Type B pancreatic cell (in vitro differentiated cells): ENCODE data around the gene TRIM72. TPM values are rescaled to one million over a fixed set of nuclear protein-coding genes. Genes with fewer than 3 reads are reported as not detected.
A peak's percentile ranks its signal among the peaks of the same experiment; 100 is the strongest.

ENCODE experiments used
- DNase-seq: peaks from one replicate; pipeline ENCODE4 v3.0.0; 2021; ENCODE audit warnings: mixed read lengths; ENCODE audit not compliant: unreplicated experiment; ENCODE audit errors: extremely low spot score
- H3K27ac Mint-ChIP-seq: 2 replicates; pipeline ENCODE4 v1.8.0; 2021; ENCODE audit warnings: mild to moderate bottlenecking, mixed read lengths
- H3K27me3 Mint-ChIP-seq: 2 replicates; pipeline ENCODE4 v1.8.0; 2021; ENCODE audit warnings: mixed read lengths
- H3K36me3 Mint-ChIP-seq: 2 replicates; pipeline ENCODE4 v1.8.0; 2021; ENCODE audit warnings: mixed read lengths
- H3K4me1 Mint-ChIP-seq: one replicate; pipeline ENCODE4 v1.8.0; 2021; ENCODE audit warnings: mixed read lengths; ENCODE audit not compliant: unreplicated experiment
- H3K4me3 Mint-ChIP-seq: 2 replicates; pipeline ENCODE4 v1.8.0; 2021; ENCODE audit warnings: mild to moderate bottlenecking, mixed read lengths
- H3K9me3 Mint-ChIP-seq: 2 replicates; pipeline ENCODE4 v1.8.0; 2021; ENCODE audit warnings: mixed read lengths
- total RNA-seq: library from RNA; stranded (reverse); gene quantifications from 2 replicates; pipeline ENCODE4 v1.2.1, GENCODE V29; 2021; ENCODE audit warnings: low replicate concordance
- TF ChIP-seq, protein P1 (sequence below): fragments of 200-600 bp; sonication (generic); conservative IDR thresholded peaks from 2 replicates; pipeline ENCODE4 v1.5.0; 2021; ENCODE audit warnings: antibody characterized with exemption, mild to moderate bottlenecking

TRIM72 gene
- total RNA-seq, 1 donor from 2014 or later = not detected

DNA sequence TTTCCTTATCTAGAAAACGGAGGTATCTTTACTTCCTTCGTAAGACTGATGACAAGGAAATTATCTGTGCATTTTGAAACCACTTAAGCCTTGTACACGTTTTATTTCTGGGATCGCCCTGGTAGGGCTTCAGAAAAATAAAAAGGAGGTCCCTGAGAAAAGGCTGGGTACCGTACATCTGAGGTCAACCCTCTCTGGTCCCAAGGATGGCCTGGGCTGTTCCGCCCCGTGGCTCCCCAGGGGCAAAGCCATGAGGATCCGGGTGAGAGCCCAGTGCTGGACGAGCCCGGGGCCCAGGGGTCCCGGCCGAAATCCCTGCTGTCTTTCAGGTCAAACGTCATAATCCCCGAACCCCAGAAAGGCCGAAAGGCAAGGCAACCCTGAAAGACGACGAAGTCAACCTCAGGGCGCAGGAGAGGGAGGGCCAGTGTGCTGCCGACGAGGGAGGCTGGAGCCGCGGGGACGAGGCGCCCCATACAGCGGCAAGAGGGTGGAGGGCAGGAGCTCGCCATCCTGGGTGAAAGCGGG, 34.6 kb upstream of the TRIM72 start:
- no peaks in the 10 kb centered on the region for H3K9me3 Mint-ChIP-seq
- H3K4me3 Mint-ChIP-seq = peak overlapping the region; percentile 95
- DNase-seq = no peak
- peaks cover 3% of the 10 kb centered on the region for H3K27me3 Mint-ChIP-seq
- H3K36me3 Mint-ChIP-seq = peaks cover 27% of the 10 kb centered on the region
- TF ChIP-seq, protein P1, sequence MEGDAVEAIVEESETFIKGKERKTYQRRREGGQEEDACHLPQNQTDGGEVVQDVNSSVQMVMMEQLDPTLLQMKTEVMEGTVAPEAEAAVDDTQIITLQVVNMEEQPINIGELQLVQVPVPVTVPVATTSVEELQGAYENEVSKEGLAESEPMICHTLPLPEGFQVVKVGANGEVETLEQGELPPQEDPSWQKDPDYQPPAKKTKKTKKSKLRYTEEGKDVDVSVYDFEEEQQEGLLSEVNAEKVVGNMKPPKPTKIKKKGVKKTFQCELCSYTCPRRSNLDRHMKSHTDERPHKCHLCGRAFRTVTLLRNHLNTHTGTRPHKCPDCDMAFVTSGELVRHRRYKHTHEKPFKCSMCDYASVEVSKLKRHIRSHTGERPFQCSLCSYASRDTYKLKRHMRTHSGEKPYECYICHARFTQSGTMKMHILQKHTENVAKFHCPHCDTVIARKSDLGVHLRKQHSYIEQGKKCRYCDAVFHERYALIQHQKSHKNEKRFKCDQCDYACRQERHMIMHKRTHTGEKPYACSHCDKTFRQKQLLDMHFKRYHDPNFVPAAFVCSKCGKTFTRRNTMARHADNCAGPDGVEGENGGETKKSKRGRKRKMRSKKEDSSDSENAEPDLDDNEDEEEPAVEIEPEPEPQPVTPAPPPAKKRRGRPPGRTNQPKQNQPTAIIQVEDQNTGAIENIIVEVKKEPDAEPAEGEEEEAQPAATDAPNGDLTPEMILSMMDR = no peak
- peak overlapping the region; percentile 100 for H3K27ac Mint-ChIP-seq
- peaks cover 29% of the 10 kb centered on the region for H3K4me1 Mint-ChIP-seq

DNA sequence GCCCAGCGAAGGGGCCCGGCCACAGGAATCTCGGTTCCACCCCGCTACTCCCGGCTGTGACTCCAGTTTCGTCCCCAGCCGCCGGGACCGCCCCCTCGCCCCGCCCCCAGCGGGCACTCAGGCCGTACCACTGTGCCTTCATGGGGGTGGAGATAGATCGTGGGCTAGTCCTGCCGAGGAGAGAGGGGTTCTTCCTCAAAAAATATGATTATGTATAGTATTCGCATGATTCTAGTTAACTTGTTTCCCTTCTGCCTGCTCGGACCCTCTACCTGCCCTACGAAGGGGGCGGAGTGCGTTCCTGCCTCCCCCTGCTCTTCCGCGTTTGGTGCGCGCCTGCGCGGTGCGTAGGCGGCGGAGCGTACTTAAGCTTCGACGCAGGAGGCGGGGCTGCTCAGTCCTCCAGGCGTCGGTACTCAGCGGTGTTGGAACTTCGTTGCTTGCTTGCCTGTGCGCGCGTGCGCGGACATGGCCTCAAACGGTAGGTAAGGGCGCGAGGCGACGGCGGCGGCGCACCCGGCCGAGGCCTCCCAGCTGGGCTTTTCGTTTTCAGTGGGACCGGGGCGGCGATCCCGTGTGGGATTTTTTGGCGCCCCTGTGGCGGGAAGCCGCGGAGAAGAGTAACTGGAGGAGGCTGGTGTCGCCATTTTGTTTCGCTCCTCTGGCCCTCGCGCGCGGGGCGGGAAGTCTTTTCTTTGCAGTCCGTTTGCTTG, 34.0 kb upstream of the TRIM72 start, which contains the start of gene FUS:
TSS of gene FUS (plus strand) at position 393 of the 713 bp plus-strand sequence. CDS start at position 469, 76 bp downstream.
- no peaks in the 10 kb centered on the region for H3K9me3 Mint-ChIP-seq
- H3K27me3 Mint-ChIP-seq = peaks cover 3% of the 10 kb centered on the region
- TF ChIP-seq, protein P1 = no peak
- peak within 1 kb of the TSS; percentile 100 for H3K27ac Mint-ChIP-seq
- H3K36me3 Mint-ChIP-seq = peaks cover 31% of the 10 kb centered on the region
- peak within 1 kb of the TSS; percentile 95 for H3K4me3 Mint-ChIP-seq
- H3K4me1 Mint-ChIP-seq = peaks cover 29% of the 10 kb centered on the region
- DNase-seq = peak; percentile 92

DNA sequence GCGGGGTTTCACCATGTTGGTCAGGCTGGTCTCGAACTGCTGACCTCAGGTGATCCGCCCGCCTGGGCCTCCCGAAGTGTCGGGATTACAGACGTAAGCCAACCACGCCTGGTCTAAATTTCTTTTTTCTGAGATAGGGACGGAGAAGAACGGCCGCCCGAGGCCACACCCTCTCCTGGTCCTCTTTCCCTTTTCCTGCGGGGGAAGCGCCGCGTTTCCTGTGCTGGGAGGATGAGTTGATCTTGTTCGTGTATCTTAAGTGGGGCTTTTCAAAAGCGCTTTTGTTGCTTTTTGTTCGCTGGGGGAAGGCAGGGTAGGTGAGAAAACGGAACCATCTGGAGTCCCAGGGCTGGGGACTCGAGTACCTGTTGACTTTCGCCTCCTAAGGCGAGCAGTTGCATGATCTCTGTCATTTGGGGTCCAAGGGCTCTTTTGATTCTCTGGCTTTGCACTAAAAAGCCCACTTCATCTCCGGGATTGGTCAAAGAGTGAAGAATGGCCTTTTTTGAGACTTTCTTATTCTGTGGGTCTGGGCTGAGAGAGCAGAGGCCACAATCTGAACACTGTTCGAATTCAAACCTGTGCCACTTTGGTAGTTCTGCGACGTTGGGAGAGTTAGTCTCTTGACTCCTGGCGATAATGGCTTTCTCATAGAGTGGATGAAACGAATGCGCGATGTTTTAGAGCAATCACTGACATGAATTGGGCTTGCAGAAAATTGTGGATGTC, 32.7 kb upstream of the TRIM72 start:
- no peak for DNase-seq
- Mint-ChIP-seq H3K36me3 (peaks cover 45% of the 10 kb centered on the region), H3K27ac (peak overlapping the region; percentile 100), H3K4me3 (peak overlapping the region; percentile 95), H3K27me3 (peaks cover 3% of the 10 kb centered on the region), H3K9me3 (no peaks in the 10 kb centered on the region), H3K4me1 (peaks cover 34% of the 10 kb centered on the region)
- TF ChIP-seq, protein P1 = no peak

DNA sequence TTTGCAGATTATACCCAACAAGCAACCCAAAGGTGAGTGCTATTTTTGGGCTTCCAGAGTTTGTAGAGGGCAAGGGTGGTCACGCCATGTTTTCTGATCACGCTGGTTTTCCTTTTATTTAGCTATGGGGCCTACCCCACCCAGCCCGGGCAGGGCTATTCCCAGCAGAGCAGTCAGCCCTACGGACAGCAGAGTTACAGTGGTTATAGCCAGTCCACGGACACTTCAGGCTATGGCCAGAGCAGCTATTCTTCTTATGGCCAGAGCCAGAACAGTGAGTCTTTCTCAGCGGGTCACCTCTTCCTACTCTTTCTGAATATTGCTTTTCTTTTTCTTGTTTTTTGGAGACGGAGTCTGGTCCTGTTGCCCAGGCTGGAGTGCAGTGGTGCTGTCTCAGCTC, 31.5 kb upstream of the TRIM72 start:
- Mint-ChIP-seq H3K27me3 (no peaks in the 10 kb centered on the region), H3K36me3 (peaks cover 55% of the 10 kb centered on the region), H3K4me1 (peaks cover 31% of the 10 kb centered on the region), H3K9me3 (no peaks in the 10 kb centered on the region), H3K27ac (peak overlapping the region; percentile 72), H3K4me3 (peak overlapping the region; percentile 95)
- TF ChIP-seq, protein P1 = no peak
- no peak for DNase-seq

DNA sequence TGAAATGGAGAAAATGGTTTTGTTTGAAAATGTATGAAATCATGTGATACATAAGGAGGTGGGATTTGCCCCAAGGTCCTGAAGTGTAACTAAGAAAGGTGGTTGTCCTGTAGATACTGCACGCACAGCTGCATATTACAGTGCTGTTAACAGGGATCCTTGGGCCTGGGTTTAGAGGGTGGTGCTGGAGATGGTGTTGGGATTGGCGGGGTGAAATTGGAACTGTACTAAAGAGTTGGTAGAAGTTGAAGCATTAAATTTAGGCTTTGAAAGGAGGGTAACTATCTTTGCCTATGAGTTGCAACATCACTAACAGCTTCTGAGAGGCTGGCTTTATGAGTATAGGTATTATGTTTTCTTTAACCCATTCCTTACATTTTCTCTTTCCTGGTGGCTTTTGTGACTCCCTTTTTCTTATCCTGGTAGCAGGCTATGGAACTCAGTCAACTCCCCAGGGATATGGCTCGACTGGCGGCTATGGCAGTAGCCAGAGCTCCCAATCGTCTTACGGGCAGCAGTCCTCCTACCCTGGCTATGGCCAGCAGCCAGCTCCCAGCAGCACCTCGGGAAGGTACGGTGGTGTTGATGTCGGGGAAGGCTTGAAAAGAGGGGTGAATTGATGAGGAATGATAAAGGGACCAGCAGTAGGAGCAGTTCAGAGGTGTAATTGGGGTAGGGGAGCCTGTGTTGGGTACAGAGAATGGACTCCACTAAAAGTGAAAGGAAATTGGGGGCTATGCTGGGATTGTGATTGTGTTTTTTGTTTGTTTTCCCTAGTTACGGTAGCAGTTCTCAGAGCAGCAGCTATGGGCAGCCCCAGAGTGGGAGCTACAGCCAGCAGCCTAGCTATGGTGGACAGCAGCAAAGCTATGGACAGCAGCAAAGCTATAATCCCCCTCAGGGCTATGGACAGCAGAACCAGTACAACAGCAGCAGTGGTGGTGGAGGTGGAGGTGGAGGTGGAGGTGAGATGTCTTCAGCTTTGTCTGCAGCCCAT, 30.2 kb upstream of the TRIM72 start:
- peak overlapping the region; percentile 75 for H3K4me3 Mint-ChIP-seq
- peaks cover 31% of the 10 kb centered on the region for H3K4me1 Mint-ChIP-seq
- no peaks in the 10 kb centered on the region for H3K27me3 Mint-ChIP-seq
- DNase-seq = no peak
- TF ChIP-seq, protein P1 = no peak
- H3K36me3 Mint-ChIP-seq = peaks cover 68% of the 10 kb centered on the region
- peak overlapping the region; percentile 72 for H3K27ac Mint-ChIP-seq
- H3K9me3 Mint-ChIP-seq = no peaks in the 10 kb centered on the region
